HG03558 (cell line): ENCODE measurements around the gene FBXO5.
A peak's percentile ranks its signal among the peaks of the same experiment; 100 is the strongest.

ENCODE experiments used
- ATAC-seq: cut with Tn5 transposase; IDR thresholded peaks from one replicate; pipeline ENCODE4 v1.9.1; 2021; ENCODE audit warnings: moderate number of reproducible peaks; ENCODE audit not compliant: unreplicated experiment; ENCODE audit errors: extremely low read depth

The FBXO5 gene

GRCh38 chr6:152954443-152954842 lies 28.4 kb downstream of the FBXO5 start:
- ATAC-seq, result no peak

- no peak for ATAC-seq
These were observed 29.9 kb downstream of the FBXO5 start for GRCh38 chr6:152952866-152953509.

DNA sequence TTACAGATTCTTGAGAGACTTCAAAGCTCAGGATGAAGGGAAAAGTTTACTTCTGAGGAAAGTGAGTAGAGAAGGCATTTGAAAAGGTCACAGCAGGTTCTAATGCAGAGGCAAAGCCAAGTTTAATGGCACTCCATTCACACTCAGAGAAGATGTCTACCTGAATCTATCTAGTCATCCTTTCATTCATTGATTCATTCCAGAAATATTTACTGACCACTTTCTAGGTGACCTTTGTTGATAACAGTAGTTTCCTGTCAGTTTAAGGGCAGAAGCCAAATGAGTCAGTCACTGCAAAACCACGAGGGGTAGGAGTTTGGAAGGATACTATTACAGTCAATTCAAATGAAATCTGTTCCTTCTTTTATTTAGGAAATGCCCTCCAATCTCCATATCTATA lies 30.8 kb downstream of the FBXO5 start:
- ATAC-seq, result no peak

- ATAC-seq, result no peak
These were observed 32.6 kb downstream of the FBXO5 start for GRCh38 chr6:152950240-152950639.

DNA sequence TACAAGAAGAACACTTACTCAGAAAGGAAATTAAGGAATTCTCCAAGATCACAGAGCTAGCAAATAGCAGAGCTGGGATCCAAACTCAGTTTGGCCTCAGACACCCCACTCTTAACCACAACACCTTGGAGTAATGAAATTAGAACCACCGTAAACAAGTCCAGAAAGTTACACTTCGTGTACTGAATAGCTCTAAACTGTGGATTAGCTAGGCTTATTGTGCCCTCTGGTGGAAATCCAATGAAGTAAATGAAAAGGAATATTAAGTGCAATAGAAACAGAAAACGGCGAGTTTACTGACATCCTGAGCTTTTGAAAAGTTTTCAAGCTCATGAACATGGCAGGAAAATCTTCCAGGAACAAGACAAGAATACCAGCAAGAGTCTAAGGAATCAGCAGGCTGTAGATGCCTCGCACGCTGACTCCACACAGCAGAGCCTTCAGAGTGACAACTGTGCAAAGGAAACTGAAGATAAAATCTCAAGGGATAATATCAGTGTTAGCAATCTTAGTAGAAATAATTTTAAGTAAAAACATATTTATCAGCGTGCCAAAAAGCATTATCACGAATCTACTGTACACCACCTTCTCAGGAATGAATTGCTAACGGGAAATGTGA lies 34.6 kb downstream of the FBXO5 start:
- peak; percentile 59 for ATAC-seq

DNA sequence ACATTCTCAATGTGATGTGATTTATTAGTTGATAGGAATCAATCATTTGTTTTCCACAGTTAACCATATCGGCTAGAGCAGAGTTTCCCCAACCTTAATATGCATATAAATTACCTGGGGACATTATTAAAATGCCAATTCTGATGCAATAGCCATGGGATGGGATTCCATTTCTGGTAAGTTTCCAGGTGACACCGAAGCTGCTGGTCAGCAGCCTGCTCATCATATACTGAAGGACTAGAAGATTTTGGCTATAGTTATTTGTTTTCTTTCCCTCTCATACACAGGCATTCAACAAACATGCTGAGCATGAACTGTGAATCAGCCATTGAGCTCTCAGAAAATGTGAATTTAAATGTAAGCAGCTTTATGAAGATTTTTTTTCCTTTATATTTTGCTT lies 35.8 kb downstream of the FBXO5 start:
- ATAC-seq, result no peak

- ATAC-seq, result no peak
These were observed 36.4 kb downstream of the FBXO5 start for GRCh38 chr6:152946484-152946883.

GRCh38 chr6:152943260-152943897 lies 39.5 kb downstream of the FBXO5 start:
- no peak for ATAC-seq

GRCh38 chr6:152942319-152942869 lies 40.4 kb downstream of the FBXO5 start:
- ATAC-seq, result no peak

GRCh38 chr6:152941746-152942145 lies 41.1 kb downstream of the FBXO5 start:
- ATAC-seq, result no peak

DNA sequence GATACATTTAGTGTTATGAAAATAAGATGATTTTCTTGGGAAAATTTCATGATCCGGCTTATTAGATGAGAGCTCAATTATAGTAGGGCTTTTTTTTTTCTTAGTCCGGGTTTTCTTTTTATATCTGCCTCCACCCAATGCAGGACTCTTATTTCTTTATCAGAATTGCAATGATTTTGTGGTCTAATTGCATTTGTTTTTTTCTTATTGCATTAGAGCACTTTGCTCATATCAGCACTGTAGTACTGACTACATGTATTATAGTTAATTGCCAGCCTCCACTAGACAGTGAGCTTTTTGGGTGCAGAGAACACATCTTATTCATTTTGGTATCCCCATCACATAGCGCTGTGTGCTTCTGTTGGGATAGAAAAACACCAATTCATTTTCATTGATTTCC lies 50.0 kb downstream of the FBXO5 start:
- no peak for ATAC-seq

GRCh38 chr6:152922706-152923105 lies 60.1 kb downstream of the FBXO5 start:
- no peak for ATAC-seq
